Measurements from ENCODE around the gene CFAP46. TPM values are rescaled to one million over a fixed set of nuclear protein-coding genes. Genes with fewer than 3 reads are reported as not detected.

Gene CFAP46
- total RNA-seq, 1 donor: 0.09 TPM

GRCh38 chr10:132868995-132869394 lies 73.4 kb downstream of the CFAP46 start:
- TF ChIP-seq CTCF (IDR thresholded peaks at IDR 0.05; ENCODE audit: insufficient read depth, low read length): no peak
- no peak overlapping the region for H3K4me3 ChIP-seq (ENCODE audit: low read depth, low read length)
- DNase-seq (ENCODE audit: low read depth): no peak

GRCh38 chr10:132867801-132868644 lies 74.3 kb downstream of the CFAP46 start:
- no peak for DNase-seq (ENCODE audit: low read depth)
- TF ChIP-seq CTCF (IDR thresholded peaks at IDR 0.05; ENCODE audit: insufficient read depth, low read length): no peak

GRCh38 chr10:132866601-132867381 lies 75.6 kb downstream of the CFAP46 start:
- TF ChIP-seq CTCF (IDR thresholded peaks at IDR 0.05; ENCODE audit: insufficient read depth, low read length): no peak
- no peak overlapping the region for H3K4me3 ChIP-seq (ENCODE audit: low read depth, low read length)
- no peak for DNase-seq (ENCODE audit: low read depth)

More at GRCh38 chr10:132867801-132868644, 74.3 kb downstream of the CFAP46 start:
- no peak overlapping the region for H3K4me3 ChIP-seq (ENCODE audit: low read depth, low read length)

- DNase-seq (ENCODE audit: low read depth): no peak
- TF ChIP-seq CTCF (IDR thresholded peaks at IDR 0.05; ENCODE audit: insufficient read depth, low read length): no peak
- H3K4me3 ChIP-seq (ENCODE audit: low read depth, low read length): no peak overlapping the region
Observed at GRCh38 chr10:132865851-132866600, 76.3 kb downstream of the CFAP46 start.

GRCh38 chr10:132865171-132865631 lies 77.2 kb downstream of the CFAP46 start:
- no peak overlapping the region for H3K4me3 ChIP-seq (ENCODE audit: low read depth, low read length)
- no peak for TF ChIP-seq CTCF (IDR thresholded peaks at IDR 0.05; ENCODE audit: insufficient read depth, low read length)
- DNase-seq (ENCODE audit: low read depth): no peak

Data from fibroblast of the aortic adventitia (primary cell).